HG02884 (cell line): ENCODE measurements around the gene C1QTNF8.

Source experiments
- ATAC-seq: cut with Tn5 transposase; IDR thresholded peaks from one replicate; pipeline ENCODE4 v1.9.1; 2021; ENCODE audit warnings: mild to moderate bottlenecking, moderate library complexity; ENCODE audit not compliant: unreplicated experiment

The C1QTNF8 gene

DNA sequence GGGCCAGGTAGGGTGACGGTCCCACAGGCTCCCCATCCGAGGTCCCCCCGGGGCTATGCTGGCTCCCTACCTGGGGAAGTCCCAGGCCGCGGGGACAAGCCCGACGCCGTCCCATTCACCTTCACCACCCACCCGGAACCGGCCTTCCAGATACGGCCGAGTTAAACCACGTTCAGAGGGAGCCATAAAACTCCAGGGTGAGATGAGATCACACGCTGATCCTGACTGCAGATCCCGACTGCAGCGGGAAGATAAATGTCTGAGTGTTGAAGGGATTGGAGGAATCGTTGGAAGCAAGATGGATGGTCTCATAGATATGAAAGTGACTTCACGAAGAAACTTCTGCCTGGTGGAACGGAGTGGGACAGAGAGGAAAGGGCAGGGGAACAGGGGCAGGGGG, 13.6 kb upstream of the C1QTNF8 start:
- ATAC-seq = no peak

DNA sequence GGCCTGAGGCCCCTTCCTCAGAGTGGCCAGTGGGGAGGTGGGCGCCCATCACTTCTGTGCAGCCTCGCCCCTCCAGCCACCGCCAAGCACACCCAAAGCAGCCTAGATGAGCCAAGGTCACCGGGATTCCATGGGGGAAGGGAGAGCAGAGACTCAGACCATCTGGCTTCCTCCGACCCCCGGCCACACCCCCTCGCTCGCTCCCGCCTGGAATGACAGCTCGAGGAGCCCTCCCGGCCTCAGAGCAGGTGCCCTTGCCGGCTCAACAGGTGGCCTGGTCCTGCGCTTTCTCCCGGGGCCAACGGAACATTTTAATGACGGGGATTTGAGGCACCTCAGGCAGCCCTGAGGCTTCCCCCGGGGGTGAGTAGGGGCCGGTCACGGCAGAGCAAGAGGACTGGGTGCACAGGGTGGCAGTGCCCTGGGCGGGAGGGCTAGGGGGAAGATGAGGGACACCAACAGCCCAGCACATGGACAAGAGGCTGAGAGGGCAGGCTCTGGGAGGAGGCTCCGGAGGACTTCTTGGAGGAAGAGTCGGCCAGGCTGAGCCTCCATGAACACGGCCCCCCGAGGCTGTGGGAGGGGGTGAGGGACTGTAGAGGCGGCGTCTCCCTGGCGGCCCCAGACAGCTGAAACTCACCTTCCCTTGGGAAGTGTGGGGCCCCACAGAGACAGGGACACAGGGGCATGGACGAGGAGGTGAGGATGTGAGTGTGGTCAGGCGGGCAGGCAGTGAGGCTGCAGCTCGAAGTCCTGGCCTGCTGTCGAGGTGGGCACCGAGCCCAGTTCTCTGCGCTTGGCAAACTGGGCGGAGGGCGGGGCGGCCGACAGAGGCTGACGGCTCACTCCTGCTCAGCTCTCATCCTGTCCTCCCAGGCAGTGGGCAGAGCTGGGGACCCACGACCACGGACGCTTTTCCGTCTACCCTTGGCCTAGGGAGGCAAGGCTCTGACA, 12.5 kb upstream of the C1QTNF8 start:
- ATAC-seq = no peak

DNA sequence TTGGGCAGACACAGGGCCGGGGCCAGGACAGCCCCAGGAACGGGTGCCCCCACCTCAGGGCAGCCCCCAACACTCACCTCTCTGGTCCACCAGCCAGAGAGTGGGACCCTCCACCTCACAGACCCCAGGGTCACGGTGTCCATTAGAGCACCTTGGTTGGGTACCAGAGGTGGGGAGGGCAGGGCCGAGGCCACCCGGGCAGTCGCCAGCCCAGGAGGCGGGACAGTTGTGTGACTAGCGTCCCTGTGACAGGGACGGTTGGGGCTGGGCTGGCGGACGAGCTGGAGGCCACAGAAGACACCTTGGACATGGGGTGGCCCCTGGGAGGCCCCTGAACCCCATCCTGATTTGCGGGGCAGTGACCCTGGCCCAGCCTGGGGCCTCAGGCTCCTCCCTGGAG, 11.7 kb upstream of the C1QTNF8 start:
- ATAC-seq = no peak

DNA sequence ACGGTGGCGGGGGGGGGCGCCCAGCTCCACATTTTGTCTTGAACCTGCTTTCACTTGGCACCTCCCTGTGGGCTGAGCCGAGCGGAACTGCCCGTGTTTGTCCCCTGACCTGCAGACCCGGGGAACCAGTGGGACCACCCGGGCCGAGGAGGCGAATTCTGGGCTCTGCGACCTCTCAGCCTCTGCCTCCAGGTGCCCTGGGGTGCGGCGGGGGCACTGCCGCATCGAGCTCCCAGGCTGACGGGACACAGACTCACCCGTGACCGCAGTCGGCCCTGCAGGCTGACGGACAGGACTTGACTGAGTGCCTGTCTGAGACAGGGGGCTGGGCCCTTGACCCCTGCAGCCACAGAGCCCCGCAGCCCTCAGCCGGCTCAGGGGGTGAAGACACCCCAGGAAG, 11.1 kb upstream of the C1QTNF8 start:
- ATAC-seq = no peak

DNA sequence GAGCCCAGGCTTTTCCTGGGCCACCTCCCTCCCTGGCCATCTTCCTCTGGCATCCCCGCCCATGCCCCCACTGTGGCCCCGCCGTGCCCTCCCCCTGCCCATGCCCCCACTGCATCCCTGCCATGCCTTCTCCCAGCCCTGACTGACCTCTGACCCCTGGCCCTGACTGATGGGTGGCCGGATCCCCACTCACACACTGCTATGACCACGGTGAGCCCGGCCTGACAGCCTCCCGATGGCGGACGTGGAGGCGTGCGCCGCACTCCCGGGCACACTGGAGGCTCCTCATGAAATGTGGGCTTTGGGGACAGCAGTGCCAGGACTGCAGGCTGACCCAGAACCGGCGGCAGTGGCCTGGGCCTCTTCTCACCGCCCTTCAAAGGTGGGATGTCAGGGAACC, 10.6 kb upstream of the C1QTNF8 start:
- no peak for ATAC-seq

DNA sequence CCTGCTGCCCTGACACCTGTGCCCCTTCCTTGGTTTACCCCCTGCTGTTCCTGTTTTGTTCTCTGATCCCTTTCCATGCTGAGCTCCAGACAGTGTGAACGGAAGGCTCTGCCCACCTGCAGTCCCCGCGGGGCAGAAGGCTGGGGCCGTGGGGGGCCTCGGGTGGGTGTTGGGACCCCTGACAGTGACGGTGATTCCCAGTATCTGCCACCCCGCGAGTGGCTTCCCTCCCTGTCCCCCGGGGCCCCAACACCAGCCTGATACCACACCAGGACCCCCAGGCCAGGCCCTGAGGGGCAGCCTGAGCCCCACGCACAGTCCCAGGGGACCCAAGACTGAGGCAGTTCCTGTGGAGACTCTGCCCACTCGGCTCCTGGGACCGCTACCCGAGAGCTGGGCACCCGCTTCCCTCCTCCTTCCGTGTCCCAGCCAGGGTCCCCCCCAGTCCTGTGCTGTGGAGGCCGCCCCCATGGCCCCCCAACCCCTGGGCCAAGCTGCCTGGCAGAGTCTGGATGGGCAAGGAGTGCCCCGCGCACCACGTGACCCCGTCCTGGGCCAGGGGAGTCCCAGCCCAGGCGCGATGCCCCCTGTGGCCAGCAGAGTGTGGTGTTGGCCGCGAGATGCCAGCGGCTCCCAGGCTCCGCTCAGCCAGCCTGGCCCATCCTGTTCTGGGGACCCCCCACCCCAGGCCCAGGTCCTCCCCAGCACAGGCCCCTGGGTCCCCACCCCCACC, 10.0 kb upstream of the C1QTNF8 start:
- ATAC-seq = no peak

DNA sequence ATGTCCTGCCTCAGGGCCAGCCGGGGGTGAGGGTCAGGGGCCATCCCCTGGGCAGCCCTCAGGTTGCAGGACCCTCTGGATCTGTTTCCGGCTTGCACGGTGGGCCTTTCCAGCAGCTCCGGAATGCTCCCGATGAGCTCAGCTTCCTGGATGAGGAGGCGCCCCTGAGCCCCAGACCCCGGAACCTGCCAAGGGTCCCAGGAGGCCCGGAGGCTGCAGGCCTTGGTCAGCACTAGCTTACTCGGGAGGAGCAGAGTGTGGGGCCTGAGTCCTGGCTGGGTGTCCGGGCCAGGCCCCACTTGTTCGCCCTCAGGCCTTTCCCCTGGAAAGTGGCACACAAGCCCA, 7.6 kb upstream of the C1QTNF8 start:
- ATAC-seq = no peak

DNA sequence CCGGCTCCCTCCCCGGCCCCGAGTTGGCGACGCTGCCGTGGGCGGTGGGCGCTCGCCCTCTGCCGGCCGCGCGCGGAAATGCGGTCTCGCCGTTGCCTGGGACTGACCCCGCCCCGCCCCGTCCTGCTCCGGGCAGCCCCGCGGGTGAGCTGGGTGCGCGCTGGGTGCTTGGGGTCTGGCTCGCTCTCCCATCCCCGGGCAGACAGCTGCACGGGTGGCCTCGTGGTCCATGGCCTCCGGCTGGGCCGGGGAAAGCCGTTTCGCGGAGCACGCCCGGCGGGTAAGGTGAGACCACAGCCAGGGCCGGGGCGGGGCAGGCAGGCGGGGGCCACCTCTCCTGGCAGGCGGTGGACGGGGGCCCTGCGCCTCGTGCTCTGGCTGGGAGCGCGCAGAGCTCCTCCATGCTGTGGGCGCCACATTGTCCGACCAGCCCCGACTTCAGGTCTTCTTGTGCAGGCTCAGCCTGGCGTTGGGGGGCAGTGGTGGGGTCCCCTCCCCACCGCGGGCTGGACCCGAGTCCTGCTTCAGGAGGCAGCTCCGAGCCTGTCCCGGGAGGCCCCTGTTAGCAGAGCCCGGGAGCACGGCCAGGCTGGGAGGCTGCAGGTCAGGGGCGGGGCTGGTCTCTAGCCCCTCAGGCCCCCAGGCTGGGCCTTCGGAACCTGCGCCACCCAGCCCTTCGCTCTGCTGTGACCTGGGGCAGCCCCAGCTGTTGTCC, 7.0 kb upstream of the C1QTNF8 start:
- ATAC-seq = no peak

DNA sequence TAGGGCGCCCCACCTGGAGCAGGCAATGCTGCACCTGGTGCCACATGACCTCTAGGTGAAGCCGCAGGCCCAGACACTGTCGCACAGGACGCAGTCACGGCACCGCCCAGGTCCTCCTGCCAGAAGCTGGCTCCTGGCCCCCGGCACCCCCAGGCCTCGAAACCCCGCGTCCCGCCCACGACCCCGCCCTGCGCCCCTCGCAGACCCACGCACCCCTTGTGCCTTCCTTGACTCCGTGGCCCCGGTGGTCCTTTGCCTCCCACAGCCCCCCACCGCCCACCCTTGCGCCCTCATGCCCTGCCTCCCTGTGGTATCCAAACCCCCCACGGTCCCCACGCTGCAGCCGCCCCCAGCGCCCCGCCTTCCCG, 6.3 kb upstream of the C1QTNF8 start:
- ATAC-seq = no peak

DNA sequence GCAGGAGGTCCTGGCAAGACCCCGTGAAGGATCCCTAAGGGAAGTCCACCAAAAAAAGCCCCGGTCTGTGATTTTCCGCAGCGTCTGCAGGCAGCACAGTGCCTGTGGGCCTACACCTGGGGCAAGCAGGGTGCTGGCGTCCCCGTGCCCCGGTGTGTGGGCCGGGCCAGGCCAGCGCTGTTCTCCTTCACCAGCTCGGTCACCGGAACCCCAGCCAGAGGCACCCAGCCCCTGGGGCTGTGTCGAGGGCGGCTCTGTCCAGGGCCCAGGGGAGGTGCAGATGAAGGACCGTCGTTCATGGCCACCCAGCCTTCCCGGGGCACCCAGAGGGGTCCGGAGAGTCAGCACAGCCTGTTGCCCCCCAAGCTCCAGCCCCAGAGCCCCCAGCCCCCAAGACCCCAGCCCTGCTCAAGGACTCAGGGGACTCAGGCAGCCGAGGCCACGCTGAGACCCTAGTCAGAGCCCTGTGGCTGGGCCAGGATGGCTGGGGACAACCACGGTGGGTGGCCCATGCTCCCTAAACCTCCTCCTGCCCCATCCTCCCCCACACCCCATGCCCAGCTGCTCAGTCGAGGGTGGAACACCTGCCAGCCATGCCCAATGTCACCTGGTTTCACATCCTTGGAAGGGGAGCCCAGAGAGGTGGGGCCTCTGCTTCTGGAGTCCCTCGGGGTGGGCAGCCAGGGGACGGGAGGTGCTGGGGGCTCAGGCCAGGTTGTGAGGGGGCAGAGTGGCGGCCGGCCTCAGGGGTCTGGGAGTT, 5.7 kb upstream of the C1QTNF8 start:
- ATAC-seq = no peak

DNA sequence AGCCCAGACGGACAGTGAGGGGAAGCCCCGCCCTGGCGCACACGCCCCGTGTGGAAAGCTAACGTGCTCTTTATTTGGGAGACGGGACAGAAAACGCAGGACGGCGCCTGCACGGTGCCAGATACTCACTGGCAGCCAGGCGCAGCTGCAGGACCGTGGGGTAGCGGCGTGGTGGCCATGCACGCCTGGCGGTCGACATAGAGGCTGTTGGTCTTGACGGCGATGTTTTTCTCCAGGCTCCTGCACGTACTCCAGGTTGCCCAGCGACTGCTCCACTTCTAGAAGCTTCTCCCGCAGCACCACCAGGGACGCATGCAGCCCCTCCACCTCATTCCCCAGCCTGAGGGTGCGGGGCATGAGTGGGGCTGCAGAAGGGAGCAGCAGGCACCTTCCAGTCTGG, 5.1 kb upstream of the C1QTNF8 start:
- ATAC-seq = no peak

DNA sequence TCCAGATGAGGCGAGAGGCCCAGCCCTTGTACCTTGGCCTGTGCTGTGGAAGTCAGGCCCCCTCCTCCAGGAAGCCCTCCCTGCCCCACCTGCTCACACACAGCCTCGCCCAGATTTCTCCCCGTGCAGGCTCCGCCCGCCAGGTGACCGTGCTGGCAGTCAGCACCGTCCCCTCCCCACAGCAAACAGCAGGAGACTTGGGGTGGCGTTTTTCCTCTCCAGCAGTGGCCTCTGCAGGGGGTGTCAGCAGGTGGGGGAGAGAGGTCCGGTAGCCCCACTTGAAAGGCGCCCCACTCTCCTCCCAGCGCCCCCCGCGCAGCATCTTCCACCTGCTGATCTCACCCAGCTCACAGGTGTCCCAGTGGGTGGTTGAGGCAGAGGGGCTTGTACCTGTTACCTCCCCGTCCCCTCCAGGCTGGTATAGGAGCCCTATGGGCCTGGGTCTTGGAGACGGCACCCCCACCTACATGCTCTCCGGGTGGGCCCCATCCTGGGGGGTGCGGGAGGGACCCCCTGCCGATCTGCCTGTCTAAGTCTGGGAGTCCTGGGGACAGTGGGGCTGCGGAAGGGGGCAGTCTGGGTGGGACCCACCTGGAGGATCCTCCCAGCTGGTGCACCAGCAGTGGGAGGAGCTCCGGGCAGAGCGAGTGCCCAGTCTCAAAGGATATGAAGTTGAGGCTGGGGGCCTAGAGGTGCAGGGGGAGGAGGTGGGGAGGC, 4.2 kb upstream of the C1QTNF8 start:
- no peak for ATAC-seq

DNA sequence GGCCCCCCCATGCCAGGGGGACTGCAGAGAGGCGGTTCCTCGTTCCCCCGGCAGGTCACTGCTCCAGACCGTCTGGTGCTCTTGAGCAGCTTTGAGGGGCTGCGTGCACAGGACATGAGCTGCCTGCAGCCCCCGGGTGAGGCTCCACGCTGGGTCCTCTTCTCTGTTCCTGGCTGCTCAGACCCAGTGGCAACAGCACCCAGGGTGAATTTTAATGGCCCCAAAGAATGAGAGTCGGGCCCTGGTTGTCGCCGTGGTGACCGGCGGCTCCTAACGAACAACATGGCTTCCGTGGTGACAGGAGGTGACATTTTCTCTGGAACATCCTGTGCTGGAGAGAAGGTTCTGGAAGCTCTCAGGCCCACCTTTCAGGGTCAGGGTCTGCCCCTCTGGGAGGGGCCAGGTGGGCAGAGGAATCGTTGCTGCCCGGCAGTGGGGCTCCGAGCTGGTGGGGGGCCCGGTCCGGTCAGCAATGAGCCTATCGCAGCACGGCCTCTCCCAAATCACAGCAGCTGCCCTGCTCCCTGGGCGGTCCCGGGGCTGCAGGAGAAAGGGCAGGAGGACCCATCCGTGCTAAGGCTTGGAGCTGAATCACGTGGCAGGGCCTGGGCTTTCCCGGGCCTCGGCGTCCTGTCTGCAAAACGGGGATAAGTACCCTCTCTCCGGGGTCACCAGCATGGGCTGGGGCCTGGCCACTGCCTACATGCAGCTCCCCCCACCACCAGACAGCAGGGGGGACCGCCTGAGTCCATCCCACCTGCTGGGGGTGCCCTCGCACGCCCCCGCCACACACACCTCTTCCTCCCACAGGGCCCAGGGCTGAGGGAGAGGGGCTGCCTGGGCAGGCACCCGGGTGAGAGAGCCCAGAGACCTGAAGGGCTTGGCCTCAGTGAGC, 3.4 kb upstream of the C1QTNF8 start:
- ATAC-seq = no peak

DNA sequence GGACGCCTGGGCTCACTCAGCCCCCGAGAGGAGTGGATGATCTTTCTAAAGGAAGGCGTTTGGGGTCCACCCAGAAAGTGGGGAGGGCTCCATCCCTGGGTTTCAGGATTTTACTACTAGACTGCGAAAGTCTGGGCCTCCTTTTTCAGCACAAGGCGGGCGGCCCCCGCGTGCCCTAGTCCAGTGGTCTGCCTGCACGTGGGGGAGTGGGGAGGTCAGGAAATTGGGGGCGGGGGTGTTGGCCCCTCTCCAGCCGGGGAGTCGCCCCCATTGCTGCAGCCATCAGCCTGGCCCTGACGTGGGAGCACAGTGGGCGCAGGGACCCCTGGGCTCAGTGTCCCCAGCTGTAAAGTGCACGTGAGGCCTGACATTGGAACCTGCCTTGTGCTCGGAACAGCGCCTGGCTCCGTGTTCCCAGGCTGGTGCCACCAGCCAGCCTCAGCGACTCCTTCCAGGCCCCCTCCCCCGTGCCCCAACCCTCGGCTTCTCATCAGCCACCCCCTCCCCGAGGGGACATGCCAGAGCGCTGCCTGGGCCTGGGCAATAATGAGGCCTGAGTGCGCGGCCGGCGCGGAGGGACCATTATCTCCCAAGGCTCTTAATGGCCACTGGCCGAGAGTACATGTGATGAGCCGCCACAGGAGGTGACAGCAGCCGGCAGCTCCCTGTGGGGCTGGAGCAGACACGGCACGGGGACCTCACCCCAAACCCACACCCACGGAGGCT, 2.4 kb upstream of the C1QTNF8 start:
- no peak for ATAC-seq

DNA sequence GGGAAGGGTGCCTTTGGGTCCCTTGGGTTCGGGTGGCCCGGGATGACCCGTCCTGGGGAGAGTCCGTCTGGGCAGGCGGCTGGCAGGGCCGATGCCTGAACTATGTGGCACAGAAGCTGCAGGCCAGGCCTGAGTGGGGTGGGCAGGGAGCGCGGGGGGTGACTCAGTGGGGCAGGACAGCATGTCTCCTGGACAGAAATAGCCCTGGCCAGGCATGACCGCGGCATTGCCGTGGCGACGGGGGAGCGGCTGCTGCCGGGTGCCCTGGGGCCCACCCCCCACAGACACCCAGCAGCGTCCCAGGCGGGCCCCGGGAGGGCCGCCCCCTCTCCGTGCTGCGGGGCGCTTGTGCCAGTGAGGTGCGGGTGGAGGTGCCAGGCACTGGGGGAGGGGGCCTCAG, 1.8 kb upstream of the C1QTNF8 start:
- ATAC-seq = no peak

DNA sequence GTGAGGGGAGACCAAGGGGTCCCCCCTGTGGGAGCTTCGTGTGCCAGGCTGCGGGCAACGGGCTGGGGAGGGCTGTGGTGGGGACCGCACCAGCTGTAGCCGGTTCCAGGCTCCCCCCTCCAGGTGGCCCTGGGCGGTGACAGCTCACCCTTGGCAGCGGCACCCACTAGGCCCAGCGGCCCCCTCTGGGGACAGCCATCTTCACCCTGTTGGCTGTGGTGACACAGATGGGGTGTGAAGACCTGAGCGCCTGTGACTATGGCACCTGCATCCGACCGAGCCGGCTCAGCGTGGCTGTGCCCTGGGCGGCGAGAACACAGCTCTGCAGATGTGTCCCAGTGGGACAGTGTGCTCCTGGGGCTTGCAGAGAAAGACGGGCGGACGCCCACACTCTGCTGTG, 1.1 kb upstream of the C1QTNF8 start:
- ATAC-seq = no peak

DNA sequence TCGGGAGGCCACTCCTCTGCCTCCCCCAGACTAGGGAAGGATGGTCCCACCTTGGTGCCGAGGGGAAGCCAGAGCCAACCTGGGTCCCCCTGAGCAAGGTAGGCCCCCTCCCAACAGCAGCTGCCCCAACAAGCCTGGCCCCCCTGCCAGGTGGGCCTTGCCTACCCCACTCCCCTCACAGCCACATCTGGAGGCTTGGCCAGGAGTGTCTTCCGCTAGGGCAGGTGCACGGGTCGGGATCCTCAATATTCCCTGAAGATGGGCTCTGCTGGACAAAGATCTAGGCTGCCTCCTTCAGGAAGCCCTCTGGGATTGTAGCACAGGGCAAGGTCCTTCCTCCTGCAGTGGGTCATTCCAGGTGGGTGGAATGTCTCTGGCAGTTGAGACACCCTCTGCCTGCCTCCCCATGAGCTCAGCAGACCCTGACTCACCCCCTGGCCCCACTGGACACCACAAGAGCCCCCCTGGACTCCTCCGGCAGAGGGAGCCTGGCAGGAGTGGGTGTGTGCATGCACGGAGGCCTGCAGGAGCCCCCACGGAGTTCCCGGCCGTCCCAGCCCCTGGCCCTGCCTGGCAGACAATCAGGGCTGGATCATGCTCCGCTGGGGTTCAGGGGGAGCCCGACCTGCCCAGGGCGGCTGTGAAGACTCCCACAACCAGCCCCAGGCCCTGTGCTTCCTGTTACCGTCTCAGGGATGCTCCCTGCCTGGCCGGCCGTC, 435 bp downstream of the C1QTNF8 start:
- no peak for ATAC-seq
